GM20000 (cell line): ENCODE data around the gene KLLN.
"Not testable (repeated sequence)": the region's sequence is repeated elsewhere in the genome, so short reads cannot be mapped to it uniquely, and the experiment has no call there.

ENCODE experiments used
- DNase-seq: peaks from one replicate; pipeline ENCODE4 v3.0.0; 2012; ENCODE audit warnings: low spot score
- TF ChIP-seq, protein P1 (sequence below): IDR thresholded peaks from 2 replicates; pipeline ENCODE4 v1.5.1; 2012; ENCODE audit warnings: mild to moderate bottlenecking, control low read depth; ENCODE audit errors: extremely low read depth, missing control alignments

Gene KLLN

DNA sequence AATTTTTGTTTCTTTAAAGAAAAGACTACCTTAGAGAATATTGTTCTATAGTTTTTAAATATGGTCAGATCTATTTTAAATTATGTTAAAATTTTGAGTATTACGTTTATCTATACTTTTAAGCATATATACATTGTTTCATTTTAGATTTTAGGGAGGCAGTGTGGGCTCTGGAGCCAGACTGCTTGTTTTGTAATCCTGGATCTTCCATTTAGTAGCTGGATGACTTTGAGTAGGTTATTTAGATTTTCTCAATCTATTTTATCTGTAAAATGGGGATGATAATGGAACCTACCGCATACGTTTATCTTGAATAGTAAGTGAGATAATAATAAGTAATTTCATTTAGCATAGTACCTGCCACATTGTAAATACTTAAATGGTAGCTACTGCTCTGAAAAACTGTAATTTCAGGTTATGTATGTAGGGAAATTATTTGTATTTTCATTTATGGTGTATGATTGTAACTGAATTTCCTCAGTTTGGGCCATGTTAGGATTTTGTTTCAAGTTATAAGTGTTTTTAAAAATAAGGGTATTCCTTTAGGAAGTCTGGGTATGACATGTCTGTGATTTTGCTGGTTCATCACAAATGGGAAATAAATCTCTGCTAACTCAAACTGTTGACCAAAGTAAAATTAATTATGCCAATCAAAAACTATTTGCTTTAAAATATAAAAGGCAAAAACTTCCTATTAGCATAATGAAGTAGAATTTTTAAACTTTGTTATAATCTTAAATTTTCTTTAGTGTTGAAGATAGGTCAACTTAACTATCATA, 6.6 kb upstream of the KLLN start:
- TF ChIP-seq, protein P1, sequence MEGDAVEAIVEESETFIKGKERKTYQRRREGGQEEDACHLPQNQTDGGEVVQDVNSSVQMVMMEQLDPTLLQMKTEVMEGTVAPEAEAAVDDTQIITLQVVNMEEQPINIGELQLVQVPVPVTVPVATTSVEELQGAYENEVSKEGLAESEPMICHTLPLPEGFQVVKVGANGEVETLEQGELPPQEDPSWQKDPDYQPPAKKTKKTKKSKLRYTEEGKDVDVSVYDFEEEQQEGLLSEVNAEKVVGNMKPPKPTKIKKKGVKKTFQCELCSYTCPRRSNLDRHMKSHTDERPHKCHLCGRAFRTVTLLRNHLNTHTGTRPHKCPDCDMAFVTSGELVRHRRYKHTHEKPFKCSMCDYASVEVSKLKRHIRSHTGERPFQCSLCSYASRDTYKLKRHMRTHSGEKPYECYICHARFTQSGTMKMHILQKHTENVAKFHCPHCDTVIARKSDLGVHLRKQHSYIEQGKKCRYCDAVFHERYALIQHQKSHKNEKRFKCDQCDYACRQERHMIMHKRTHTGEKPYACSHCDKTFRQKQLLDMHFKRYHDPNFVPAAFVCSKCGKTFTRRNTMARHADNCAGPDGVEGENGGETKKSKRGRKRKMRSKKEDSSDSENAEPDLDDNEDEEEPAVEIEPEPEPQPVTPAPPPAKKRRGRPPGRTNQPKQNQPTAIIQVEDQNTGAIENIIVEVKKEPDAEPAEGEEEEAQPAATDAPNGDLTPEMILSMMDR, result no peak
- DNase-seq, result no peak

DNA sequence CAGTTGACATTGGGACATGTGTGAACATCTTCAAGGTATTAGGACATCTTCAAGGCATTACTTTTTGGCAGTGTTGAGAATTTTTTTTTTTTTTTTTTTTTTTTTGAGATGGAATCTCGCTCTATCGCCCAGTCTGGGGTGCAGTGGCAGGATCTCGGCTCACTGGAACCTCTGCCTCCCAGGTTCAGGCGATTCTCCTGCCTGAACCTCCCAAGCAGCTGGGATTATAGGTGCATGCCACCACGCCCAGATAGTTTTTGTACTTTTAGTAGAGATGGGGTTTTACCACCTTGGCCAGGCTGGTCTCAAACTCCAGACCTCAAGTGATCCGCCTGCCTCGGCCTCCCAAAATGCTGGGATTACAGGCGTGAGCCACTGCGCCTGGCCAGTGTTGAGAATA, 5.8 kb upstream of the KLLN start:
- DNase-seq, result not testable (repeated sequence)

DNA sequence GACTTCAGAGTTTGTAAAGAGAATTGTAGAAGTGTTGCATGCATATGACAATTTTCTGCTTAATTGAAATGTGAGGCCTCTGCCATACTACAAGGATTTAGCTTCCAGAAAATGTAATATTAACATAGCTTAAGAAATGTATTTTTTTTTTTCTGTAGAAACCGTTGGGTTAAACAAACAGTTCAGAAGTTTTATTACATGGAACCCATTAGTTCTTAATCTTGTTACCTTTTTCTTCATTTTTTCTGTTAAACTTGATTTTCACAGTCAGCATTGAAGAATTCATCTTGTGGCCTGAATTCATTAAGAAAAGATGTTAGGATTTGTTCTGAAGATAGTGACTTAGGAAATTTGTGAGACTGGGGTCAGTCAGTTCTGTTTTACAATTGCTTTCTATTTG, 4.9 kb upstream of the KLLN start:
- TF ChIP-seq, protein P1, result no peak
- no peak for DNase-seq

DNA sequence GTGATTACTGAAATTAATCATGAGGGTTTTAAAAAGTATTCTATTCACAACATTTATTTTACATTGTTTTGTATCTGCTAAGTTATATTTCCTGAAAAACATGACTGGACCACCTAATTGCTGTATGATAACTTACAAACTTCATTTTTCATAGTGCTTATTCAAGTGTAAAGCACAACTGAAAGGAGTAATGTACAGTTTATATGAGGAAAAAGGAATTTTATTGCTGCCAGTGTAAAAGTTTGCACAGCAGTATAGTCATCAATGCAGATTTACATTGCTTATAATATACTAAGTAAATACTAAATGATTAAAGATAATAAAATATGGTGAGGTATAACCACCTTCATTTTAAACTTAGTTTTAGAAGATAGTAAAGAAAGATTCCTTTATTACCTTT, 4.1 kb upstream of the KLLN start:
- TF ChIP-seq, protein P1, result no peak
- no peak for DNase-seq

DNA sequence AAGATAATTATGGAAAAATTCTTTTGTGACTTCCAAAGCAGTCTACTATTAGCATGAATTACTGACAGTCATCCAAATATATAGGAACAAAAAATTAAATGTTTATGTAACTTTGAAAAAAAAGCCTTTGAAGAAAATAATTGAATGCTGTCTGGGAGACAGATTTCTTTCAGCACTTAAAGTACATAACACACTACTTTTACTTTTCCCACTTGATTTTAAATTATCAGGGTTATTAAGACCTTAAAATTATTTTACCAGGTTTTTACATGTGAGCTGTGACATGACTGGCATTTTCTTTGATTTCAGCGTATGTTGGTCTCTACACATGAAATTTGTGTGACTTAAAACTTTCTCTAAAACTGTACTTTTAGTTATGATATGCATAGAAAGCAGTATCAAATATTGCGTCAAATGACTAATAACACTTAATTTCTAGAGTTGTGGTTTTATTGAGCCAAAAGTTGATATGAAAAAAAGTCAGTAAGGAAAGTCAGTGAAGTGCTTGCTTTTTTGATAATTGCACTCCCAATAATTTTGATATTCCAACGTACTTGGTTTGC, 3.2 kb upstream of the KLLN start:
- TF ChIP-seq, protein P1, result no peak
- no peak for DNase-seq

DNA sequence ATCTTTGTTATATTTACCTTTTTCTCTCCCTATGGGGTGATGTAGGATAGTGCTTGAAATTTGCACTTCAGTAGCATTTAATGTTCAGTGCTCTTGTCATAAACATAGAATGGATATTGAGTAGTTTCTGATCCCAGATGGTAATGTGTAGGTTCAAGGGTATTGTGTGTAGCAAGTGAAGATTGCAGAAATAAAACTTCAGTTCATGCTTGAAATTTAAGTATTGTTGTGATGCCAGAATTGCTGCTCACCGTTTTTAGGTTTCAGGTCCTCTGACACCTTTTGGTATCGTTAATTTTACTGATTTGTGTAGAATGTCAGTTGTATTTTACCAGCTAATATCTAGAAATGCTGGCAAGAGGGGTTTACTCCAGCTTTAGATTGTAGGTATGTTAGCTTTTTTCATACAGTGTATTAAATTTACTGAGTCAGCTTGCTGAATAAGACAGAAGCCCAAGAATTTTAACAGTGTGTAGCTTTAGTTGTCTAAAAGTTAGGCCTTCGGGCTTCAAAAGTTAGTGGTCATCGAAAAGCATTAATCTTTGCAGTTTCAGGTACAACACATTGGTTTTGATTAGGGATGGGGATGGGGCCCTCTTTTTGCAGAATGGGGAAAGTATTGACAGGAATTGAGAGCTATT, 2.0 kb upstream of the KLLN start:
- no peak for DNase-seq
- TF ChIP-seq, protein P1, result no peak

DNA sequence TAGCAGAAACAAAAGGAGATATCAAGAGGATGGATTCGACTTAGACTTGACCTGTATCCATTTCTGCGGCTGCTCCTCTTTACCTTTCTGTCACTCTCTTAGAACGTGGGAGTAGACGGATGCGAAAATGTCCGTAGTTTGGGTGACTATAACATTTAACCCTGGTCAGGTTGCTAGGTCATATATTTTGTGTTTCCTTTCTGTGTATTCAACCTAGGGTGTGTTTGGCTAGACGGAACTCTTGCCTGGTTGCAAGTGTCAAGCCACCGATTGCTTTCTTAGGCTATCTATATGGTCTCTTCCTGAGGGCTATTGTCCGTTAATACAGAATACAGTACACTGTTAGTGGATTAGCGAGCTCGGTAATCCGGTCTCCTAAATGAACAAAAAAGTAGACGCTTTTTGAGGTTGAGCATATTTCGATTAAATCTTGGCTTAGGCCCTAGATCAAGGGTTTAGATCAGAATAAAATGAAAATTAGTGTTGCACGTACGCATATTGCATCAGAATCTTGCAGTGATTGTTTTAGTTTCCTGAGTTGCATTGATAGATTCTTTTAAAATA, 1.2 kb upstream of the KLLN start:
- DNase-seq, result peak; percentile 16
- TF ChIP-seq, protein P1, result no peak

DNA sequence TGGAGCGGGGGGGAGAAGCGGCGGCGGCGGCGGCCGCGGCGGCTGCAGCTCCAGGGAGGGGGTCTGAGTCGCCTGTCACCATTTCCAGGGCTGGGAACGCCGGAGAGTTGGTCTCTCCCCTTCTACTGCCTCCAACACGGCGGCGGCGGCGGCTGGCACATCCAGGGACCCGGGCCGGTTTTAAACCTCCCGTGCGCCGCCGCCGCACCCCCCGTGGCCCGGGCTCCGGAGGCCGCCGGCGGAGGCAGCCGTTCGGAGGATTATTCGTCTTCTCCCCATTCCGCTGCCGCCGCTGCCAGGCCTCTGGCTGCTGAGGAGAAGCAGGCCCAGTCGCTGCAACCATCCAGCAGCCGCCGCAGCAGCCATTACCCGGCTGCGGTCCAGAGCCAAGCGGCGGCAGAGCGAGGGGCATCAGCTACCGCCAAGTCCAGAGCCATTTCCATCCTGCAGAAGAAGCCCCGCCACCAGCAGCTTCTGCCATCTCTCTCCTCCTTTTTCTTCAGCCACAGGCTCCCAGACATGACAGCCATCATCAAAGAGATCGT, 690 bp upstream of the KLLN start:
- not testable (repeated sequence) for DNase-seq
